HL-60 (cell line): ENCODE data around the gene SMAP1.

Experiments used
- CTCF ChIP-seq: IDR thresholded peaks from one replicate; pipeline ENCODE4 v1.5.1; 2011; ENCODE audit warnings: low read length, control low read depth, inconsistent platforms; ENCODE audit not compliant: insufficient read depth
- POLR2AphosphoS5 ChIP-seq: IDR thresholded peaks from 2 replicates; pipeline ENCODE4 v1.6.1; 2012; ENCODE audit warnings: low read depth
- REST ChIP-seq: IDR thresholded peaks from 2 replicates; pipeline ENCODE4 v1.6.1; 2012; ENCODE audit warnings: low read depth; ENCODE audit not compliant: insufficient replicate concordance
- SPI1 ChIP-seq: IDR thresholded peaks from 2 replicates; pipeline ENCODE4 v1.6.1; 2012; ENCODE audit warnings: low read depth, mild to moderate bottlenecking, borderline replicate concordance

- TF ChIP-seq SPI1 (no peak), CTCF (no peak), POLR2AphosphoS5 (no peak), REST (no peak)
Measured at GRCh38 chr6:70622461-70622860, 45.2 kb upstream of the SMAP1 start.
